Suppressor macrophage (primary cell): ENCODE measurements around the gene HIC1.

Source experiments
- DNase-seq, 4 experiments: peaks; one replicate each; pipeline ENCODE4 v3.0.0-alpha.2; 2020 to 2022

HIC1 gene

DNA sequence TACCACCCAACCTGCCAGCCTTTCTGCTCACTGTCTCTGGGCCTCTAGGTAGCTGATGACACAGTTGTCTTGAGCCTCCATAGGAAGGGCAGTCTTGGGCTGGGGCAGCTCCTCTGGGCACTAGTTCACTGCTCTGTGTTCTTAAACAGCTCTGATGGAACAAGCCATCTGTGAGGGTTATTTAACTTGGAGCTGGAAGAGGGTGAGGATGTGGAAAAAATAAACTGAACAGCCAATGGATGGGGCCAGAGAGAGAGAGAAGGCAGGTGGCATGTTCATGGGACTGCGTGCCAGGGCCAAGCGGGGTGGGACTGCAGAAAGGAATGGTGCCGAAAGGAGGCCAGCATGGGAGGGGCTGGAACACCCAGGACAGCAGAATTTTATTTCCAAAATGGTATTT lies 52.6 kb downstream of the HIC1 start:
- no peak for DNase-seq

DNA sequence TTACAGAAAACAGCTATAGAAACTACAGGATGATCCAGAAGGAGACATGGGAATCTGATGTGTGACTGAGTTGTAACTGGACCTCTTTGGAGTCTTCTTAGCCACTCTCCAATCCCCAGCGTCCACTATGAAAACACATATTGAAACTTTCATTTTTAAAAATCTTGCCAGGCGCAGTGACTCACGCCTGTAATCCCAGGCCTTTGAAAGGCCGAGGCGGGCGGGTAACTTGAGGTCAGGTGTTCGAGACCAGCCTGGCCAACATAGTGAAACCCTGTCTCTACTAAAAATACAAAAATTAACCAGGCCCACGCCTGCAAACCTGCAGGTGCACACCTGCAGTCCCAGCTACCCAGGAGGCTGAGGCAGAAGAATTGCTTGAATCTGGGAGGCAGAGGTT lies 53.3 kb downstream of the HIC1 start:
- no peak for DNase-seq

- DNase-seq: no peak
These were observed 55.5 kb downstream of the HIC1 start for GRCh38 chr17:2110436-2110835.

DNA sequence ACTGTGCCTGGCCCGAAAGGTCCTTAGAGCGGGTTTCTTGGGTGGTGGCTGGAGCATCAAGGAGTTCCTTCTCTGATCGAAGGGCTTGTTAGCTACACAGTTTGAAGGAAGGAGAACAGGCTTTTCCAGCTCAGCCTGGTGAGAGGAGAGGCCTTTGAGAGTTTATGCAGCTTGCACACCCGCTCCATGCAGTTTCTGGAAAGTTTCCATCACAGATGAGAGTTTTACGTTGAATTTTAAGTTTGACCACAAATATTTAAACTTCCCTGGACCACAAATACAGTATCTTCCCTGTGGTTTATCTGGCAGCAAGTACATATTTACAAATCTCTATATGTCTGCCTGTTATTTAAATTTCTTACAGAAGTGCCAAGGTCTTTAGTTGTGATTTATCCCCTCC lies 56.8 kb downstream of the HIC1 start:
- no peak for DNase-seq
